Measurements from ENCODE around the gene CRYAA.

Gene CRYAA

DNA sequence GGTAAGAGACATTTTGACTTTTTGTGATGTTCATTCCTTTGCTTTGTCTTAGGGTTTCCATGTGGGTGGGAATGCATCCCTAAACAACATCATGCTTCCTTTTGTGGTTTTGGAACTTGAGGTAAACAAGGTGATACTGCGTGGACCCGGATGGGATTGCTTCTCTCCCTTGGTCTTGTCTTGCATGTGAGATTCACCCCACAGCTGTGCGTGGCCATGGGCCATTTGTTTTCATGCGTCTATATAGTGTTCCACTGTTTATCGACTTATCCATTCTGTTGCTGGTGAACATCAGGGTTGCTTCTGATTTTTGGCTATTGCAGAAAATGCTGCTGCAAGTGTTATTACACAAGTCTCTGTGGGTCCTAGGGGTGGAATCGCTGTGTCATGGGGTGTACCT lies 21.1 kb downstream of the CRYAA start:
- H3K4ac ChIP-seq (ENCODE audit: low read depth, low read length), result no peak overlapping the region
- no peak overlapping the region for H4K8ac ChIP-seq (ENCODE audit: low read depth, low read length)
- no CpG with 5 or more reads among the region's 6 CpGs for WGBS (ENCODE audit: extremely low coverage, insufficient coverage, low lambda C conversion rate)
- no peaks in the 10 kb centered on the region for H3K4me1 ChIP-seq (ENCODE audit: control insufficient read depth, low read depth, low read length)
- no peak overlapping the region for H3K56ac ChIP-seq (ENCODE audit: low read length)
- H3K23ac ChIP-seq (ENCODE audit: low read length), result no peak overlapping the region
- H2BK15ac ChIP-seq (replicated peaks; ENCODE audit: low read depth), result no peak overlapping the region
- H3K4me2 ChIP-seq (ENCODE audit: low read length), result no peak overlapping the region
- no peaks in the 10 kb centered on the region for H3K27me3 ChIP-seq (ENCODE audit: insufficient read depth, low read length, poor library complexity)
- no peak overlapping the region for H3K27ac ChIP-seq (ENCODE audit: low read depth, low read length)
- H3K9ac ChIP-seq (ENCODE audit: low read length), result no peak overlapping the region
- no peaks in the 10 kb centered on the region for H3K79me1 ChIP-seq (ENCODE audit: low read length)
- H2BK120ac ChIP-seq (ENCODE audit: low read depth, low read length), result no peak overlapping the region
- no peak overlapping the region for H2BK5ac ChIP-seq (ENCODE audit: low read length)
- H3K36me3 ChIP-seq (ENCODE audit: control insufficient read depth, insufficient read depth, low read length), result no peaks in the 10 kb centered on the region
- no peak overlapping the region for H3K18ac ChIP-seq (ENCODE audit: low read length)
- no peak overlapping the region for H3K4me3 ChIP-seq (ENCODE audit: low read length)
- H3K79me2 ChIP-seq (ENCODE audit: control insufficient read depth, insufficient read depth, low read length), result no peaks in the 10 kb centered on the region
- no peak overlapping the region for H2AK5ac ChIP-seq (ENCODE audit: low read length)
- H4K5ac ChIP-seq (ENCODE audit: low read length), result no peak overlapping the region
- DNase-seq, result no peak

DNA sequence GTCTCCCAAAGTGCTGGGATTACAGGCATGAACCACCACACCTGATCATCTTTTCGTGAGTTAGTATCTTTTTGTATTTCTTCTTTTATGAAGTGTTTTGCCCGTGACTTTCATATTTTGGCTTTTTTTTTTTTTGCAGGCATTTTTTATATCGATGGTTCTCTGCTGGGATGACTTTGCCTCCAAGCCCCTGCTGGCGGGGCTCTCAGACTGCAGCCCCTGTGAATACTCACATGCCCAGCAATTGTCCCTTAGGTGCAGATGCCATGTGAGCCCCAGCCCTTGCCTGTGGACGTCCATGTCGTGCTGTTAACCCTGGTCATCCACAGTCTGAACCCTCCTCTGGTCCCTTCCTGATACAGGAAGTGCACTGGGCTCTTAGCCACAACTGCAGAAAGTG lies 21.7 kb downstream of the CRYAA start:
- Histone ChIP-seq H3K79me2 (ENCODE audit: control insufficient read depth, insufficient read depth, low read length) (no peaks in the 10 kb centered on the region), H3K9ac (ENCODE audit: low read length) (no peak overlapping the region), H2AK5ac (ENCODE audit: low read length) (no peak overlapping the region), H4K5ac (ENCODE audit: low read length) (no peak overlapping the region), H3K18ac (ENCODE audit: low read length) (no peak overlapping the region), H3K27ac (ENCODE audit: low read depth, low read length) (no peak overlapping the region), H3K27me3 (ENCODE audit: insufficient read depth, low read length, poor library complexity) (no peaks in the 10 kb centered on the region), H2BK5ac (ENCODE audit: low read length) (no peak overlapping the region), H2BK120ac (ENCODE audit: low read depth, low read length) (no peak overlapping the region), H3K79me1 (ENCODE audit: low read length) (no peaks in the 10 kb centered on the region), H3K4ac (ENCODE audit: low read depth, low read length) (no peak overlapping the region), H4K8ac (ENCODE audit: low read depth, low read length) (no peak overlapping the region), H3K36me3 (ENCODE audit: control insufficient read depth, insufficient read depth, low read length) (no peaks in the 10 kb centered on the region), H2BK15ac (replicated peaks; ENCODE audit: low read depth) (no peak overlapping the region), H3K23ac (ENCODE audit: low read length) (no peak overlapping the region), H3K4me3 (ENCODE audit: low read length) (no peak overlapping the region), H3K56ac (ENCODE audit: low read length) (no peak overlapping the region), H3K4me2 (ENCODE audit: low read length) (no peak overlapping the region), H3K4me1 (ENCODE audit: control insufficient read depth, low read depth, low read length) (no peaks in the 10 kb centered on the region)
- no CpG with 5 or more reads among the region's 6 CpGs for WGBS (ENCODE audit: extremely low coverage, insufficient coverage, low lambda C conversion rate)
- no peak for DNase-seq

DNA sequence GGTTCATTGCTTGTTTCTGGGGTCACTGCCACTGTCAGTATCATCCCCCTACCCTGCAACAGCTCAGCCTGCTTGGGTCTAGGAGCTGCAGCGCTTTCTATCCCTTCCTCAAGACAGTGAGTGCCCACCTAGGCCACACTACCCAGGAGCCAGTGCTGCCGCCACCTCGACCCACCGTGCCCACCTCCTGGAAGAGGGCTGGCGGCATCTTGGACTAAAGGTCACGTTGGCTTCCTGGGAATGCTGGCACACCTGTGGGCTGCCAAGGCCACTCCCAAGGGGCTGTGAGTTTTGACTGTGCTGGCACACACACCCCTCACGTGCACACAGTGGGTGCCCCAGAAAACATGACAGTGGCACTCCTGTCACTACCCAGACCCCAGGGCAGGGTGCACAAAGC lies 22.1 kb downstream of the CRYAA start:
- DNase-seq, result no peak
- H4K8ac ChIP-seq (ENCODE audit: low read depth, low read length), result no peak overlapping the region
- no peak overlapping the region for H3K23ac ChIP-seq (ENCODE audit: low read length)
- H3K79me2 ChIP-seq (ENCODE audit: control insufficient read depth, insufficient read depth, low read length), result no peaks in the 10 kb centered on the region
- no peak overlapping the region for H3K4me2 ChIP-seq (ENCODE audit: low read length)
- H3K4ac ChIP-seq (ENCODE audit: low read depth, low read length), result no peak overlapping the region
- H3K18ac ChIP-seq (ENCODE audit: low read length), result no peak overlapping the region
- no peak overlapping the region for H3K27ac ChIP-seq (ENCODE audit: low read depth, low read length)
- no peaks in the 10 kb centered on the region for H3K36me3 ChIP-seq (ENCODE audit: control insufficient read depth, insufficient read depth, low read length)
- no peak overlapping the region for H3K56ac ChIP-seq (ENCODE audit: low read length)
- no CpG with 5 or more reads among the region's 7 CpGs for WGBS (ENCODE audit: extremely low coverage, insufficient coverage, low lambda C conversion rate)
- H2BK15ac ChIP-seq (replicated peaks; ENCODE audit: low read depth), result no peak overlapping the region
- no peaks in the 10 kb centered on the region for H3K79me1 ChIP-seq (ENCODE audit: low read length)
- no peak overlapping the region for H2BK120ac ChIP-seq (ENCODE audit: low read depth, low read length)
- H3K4me3 ChIP-seq (ENCODE audit: low read length), result no peak overlapping the region
- no peaks in the 10 kb centered on the region for H3K4me1 ChIP-seq (ENCODE audit: control insufficient read depth, low read depth, low read length)
- H3K27me3 ChIP-seq (ENCODE audit: insufficient read depth, low read length, poor library complexity), result no peaks in the 10 kb centered on the region
- no peak overlapping the region for H2AK5ac ChIP-seq (ENCODE audit: low read length)
- H4K5ac ChIP-seq (ENCODE audit: low read length), result no peak overlapping the region
- H2BK5ac ChIP-seq (ENCODE audit: low read length), result no peak overlapping the region
- H3K9ac ChIP-seq (ENCODE audit: low read length), result no peak overlapping the region

DNA sequence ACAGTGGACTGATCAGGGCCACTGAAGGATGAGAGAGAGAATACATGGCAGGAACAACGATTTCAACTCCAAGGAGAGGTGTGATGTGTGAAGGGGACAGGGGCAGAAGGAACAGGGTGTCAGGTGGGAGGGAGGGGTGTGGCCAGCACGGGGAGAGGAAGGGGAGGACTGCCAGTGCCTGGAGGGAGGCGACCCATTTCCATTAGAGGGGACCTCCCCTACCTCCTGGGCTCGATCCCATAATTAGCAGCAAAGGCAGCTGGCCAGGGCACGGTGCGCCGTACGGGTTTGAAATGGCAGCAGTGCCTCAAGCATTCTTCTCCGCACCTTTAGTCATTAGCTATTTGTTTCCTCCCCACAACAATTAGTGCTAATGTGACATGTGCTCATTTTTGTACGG lies 22.7 kb downstream of the CRYAA start:
- Histone ChIP-seq H3K36me3 (ENCODE audit: control insufficient read depth, insufficient read depth, low read length) (no peaks in the 10 kb centered on the region), H3K56ac (ENCODE audit: low read length) (no peak overlapping the region), H2BK15ac (replicated peaks; ENCODE audit: low read depth) (no peak overlapping the region), H3K79me1 (ENCODE audit: low read length) (no peaks in the 10 kb centered on the region), H3K4me2 (ENCODE audit: low read length) (no peak overlapping the region), H3K4me3 (ENCODE audit: low read length) (no peak overlapping the region), H2BK120ac (ENCODE audit: low read depth, low read length) (no peak overlapping the region), H3K79me2 (ENCODE audit: control insufficient read depth, insufficient read depth, low read length) (no peaks in the 10 kb centered on the region), H3K23ac (ENCODE audit: low read length) (no peak overlapping the region), H3K4ac (ENCODE audit: low read depth, low read length) (no peak overlapping the region), H3K4me1 (ENCODE audit: control insufficient read depth, low read depth, low read length) (no peaks in the 10 kb centered on the region), H3K9ac (ENCODE audit: low read length) (no peak overlapping the region), H4K8ac (ENCODE audit: low read depth, low read length) (no peak overlapping the region), H2BK5ac (ENCODE audit: low read length) (no peak overlapping the region), H4K5ac (ENCODE audit: low read length) (no peak overlapping the region), H3K27ac (ENCODE audit: low read depth, low read length) (no peak overlapping the region), H3K18ac (ENCODE audit: low read length) (no peak overlapping the region), H3K27me3 (ENCODE audit: insufficient read depth, low read length, poor library complexity) (no peaks in the 10 kb centered on the region), H2AK5ac (ENCODE audit: low read length) (no peak overlapping the region)
- no CpG with 5 or more reads among the region's 10 CpGs for WGBS (ENCODE audit: extremely low coverage, insufficient coverage, low lambda C conversion rate)
- no peak for DNase-seq

DNA sequence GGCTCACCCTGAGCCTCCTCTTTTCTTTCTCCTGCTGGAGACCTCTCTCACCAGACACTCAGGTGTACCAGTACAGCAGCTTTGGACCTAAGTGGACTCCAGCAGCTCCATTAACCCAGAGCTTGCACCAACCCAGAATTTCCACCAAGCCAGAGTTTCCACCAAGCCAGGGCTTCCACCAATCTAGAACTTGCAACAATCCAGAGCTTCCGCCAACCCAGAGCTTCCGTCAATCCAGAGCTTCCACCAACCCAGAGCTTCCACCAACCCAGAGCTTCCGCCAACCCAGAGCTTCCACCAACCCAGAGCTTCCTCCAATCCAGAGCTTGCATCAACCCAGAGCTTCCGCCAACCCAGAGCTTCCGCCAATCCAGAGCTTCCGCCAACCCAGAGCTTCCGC lies 23.2 kb downstream of the CRYAA start:
- no peak overlapping the region for H3K9ac ChIP-seq (ENCODE audit: low read length)
- DNase-seq, result no peak
- H3K27me3 ChIP-seq (ENCODE audit: insufficient read depth, low read length, poor library complexity), result no peaks in the 10 kb centered on the region
- H2BK15ac ChIP-seq (replicated peaks; ENCODE audit: low read depth), result no peak overlapping the region
- H3K18ac ChIP-seq (ENCODE audit: low read length), result no peak overlapping the region
- H3K4me1 ChIP-seq (ENCODE audit: control insufficient read depth, low read depth, low read length), result no peaks in the 10 kb centered on the region
- WGBS (ENCODE audit: extremely low coverage, insufficient coverage, low lambda C conversion rate), result no CpG with 5 or more reads among the region's 7 CpGs
- H3K4me3 ChIP-seq (ENCODE audit: low read length), result no peak overlapping the region
- no peak overlapping the region for H3K27ac ChIP-seq (ENCODE audit: low read depth, low read length)
- H2AK5ac ChIP-seq (ENCODE audit: low read length), result no peak overlapping the region
- no peak overlapping the region for H4K8ac ChIP-seq (ENCODE audit: low read depth, low read length)
- no peak overlapping the region for H3K4me2 ChIP-seq (ENCODE audit: low read length)
- H3K79me1 ChIP-seq (ENCODE audit: low read length), result no peaks in the 10 kb centered on the region
- no peaks in the 10 kb centered on the region for H3K79me2 ChIP-seq (ENCODE audit: control insufficient read depth, insufficient read depth, low read length)
- no peak overlapping the region for H2BK120ac ChIP-seq (ENCODE audit: low read depth, low read length)
- no peak overlapping the region for H4K5ac ChIP-seq (ENCODE audit: low read length)
- no peak overlapping the region for H3K56ac ChIP-seq (ENCODE audit: low read length)
- H2BK5ac ChIP-seq (ENCODE audit: low read length), result no peak overlapping the region
- no peak overlapping the region for H3K4ac ChIP-seq (ENCODE audit: low read depth, low read length)
- H3K36me3 ChIP-seq (ENCODE audit: control insufficient read depth, insufficient read depth, low read length), result no peaks in the 10 kb centered on the region
- no peak overlapping the region for H3K23ac ChIP-seq (ENCODE audit: low read length)

DNA sequence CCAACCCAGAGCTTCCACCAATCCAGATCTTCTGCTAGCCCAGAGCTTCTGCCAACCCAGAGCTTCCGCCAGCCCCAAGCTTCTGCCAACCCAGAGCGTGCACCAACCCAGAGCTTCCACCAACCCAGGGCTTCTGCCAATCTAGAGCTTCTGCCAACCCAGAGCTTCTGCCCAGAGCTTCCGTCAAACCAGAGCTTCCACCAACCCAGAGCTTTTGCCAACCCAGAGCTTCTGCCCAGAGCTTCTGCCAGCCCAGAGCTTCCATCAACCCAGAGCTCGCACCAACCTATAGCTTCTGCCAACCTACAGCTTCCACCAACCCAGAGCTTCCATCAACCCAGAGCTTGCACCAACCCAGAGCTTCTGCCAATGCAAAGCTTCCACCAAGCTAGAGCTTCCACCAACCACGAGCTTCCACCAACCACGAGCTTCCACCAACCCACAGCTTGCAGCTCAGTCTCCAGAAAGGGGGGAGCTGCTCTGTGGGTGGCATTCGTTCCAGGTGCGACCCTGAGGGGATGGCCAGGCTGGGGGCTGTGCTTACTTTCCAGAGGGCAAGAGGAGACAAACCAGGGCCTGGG lies 23.8 kb downstream of the CRYAA start:
- H3K4me3 ChIP-seq (ENCODE audit: low read length), result no peak overlapping the region
- no peaks in the 10 kb centered on the region for H3K4me1 ChIP-seq (ENCODE audit: control insufficient read depth, low read depth, low read length)
- no peak overlapping the region for H3K27ac ChIP-seq (ENCODE audit: low read depth, low read length)
- no peak overlapping the region for H3K9ac ChIP-seq (ENCODE audit: low read length)
- no peaks in the 10 kb centered on the region for H3K79me1 ChIP-seq (ENCODE audit: low read length)
- no peak overlapping the region for H4K5ac ChIP-seq (ENCODE audit: low read length)
- no peak overlapping the region for H3K23ac ChIP-seq (ENCODE audit: low read length)
- H2AK5ac ChIP-seq (ENCODE audit: low read length), result no peak overlapping the region
- WGBS (ENCODE audit: extremely low coverage, insufficient coverage, low lambda C conversion rate), result no CpG with 5 or more reads among the region's 8 CpGs
- no peak overlapping the region for H2BK5ac ChIP-seq (ENCODE audit: low read length)
- no peak overlapping the region for H3K56ac ChIP-seq (ENCODE audit: low read length)
- no peak overlapping the region for H4K8ac ChIP-seq (ENCODE audit: low read depth, low read length)
- H3K27me3 ChIP-seq (ENCODE audit: insufficient read depth, low read length, poor library complexity), result no peaks in the 10 kb centered on the region
- H3K18ac ChIP-seq (ENCODE audit: low read length), result no peak overlapping the region
- no peaks in the 10 kb centered on the region for H3K36me3 ChIP-seq (ENCODE audit: control insufficient read depth, insufficient read depth, low read length)
- H3K79me2 ChIP-seq (ENCODE audit: control insufficient read depth, insufficient read depth, low read length), result no peaks in the 10 kb centered on the region
- no peak overlapping the region for H2BK15ac ChIP-seq (replicated peaks; ENCODE audit: low read depth)
- no peak for DNase-seq
- no peak overlapping the region for H2BK120ac ChIP-seq (ENCODE audit: low read depth, low read length)
- no peak overlapping the region for H3K4me2 ChIP-seq (ENCODE audit: low read length)
- no peak overlapping the region for H3K4ac ChIP-seq (ENCODE audit: low read depth, low read length)

Data from mesendoderm (in vitro differentiated cells).